Activated naive CD4-positive, alpha-beta T cell treated with anti-CD3 and anti-CD28 coated beads, Interleukin-2, amount 50 U/mL, for 16 hours (primary cell): ENCODE results near the gene USH1G.
"Not testable (repeated sequence)": the region's sequence is repeated elsewhere in the genome, so short reads cannot be mapped to it uniquely, and the experiment has no call there.

Experiments used
- DNase-seq: peaks from one replicate; pipeline ENCODE4 v3.0.0-alpha.2; 2020

Gene USH1G

DNA sequence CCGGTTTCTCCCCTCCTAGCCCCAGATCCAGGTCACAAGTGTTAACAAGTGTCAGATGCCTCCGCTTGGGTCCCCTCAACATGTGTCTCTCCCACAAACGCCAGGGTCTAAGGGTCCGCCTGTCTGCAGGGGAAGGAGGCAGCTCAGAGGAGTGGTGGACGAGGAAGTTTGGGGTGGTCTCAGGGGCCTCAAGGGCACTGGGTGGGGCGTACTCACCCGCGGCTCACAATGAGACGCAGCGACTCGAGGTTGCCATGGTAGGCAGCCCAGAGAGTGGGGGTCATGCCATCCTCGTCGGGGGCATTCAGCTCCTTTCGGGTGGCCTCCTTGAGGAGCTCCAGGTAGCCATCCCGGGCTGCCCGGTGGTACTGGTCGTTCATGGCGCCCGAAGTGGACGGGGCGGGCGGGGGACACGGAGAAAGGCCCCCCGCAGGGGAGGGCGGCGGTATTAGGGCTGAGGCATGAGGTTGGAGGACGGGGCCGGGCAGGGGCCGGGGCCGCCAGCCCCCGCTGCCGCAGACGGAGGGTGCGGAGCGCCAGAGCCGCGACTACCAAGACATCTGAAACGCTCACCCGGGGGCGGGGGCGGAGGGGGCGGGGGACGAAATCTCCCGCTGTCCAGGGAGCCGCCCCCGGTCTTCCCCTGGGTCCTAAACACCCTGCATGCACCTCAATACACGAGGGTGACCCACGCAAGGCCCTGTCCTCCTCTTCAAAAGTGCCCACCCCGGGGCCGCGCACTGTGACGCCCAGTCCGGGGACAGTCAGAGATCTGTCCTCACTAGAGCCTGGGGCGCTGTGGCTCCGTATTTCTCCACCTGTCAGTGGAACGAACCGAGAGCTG lies at the start of gene USH1G:
TSS of gene USH1G (minus strand) at position 562 of the 844 bp plus-strand sequence. CDS start at position 380, 182 bp downstream.
- DNase-seq = no peak

DNA sequence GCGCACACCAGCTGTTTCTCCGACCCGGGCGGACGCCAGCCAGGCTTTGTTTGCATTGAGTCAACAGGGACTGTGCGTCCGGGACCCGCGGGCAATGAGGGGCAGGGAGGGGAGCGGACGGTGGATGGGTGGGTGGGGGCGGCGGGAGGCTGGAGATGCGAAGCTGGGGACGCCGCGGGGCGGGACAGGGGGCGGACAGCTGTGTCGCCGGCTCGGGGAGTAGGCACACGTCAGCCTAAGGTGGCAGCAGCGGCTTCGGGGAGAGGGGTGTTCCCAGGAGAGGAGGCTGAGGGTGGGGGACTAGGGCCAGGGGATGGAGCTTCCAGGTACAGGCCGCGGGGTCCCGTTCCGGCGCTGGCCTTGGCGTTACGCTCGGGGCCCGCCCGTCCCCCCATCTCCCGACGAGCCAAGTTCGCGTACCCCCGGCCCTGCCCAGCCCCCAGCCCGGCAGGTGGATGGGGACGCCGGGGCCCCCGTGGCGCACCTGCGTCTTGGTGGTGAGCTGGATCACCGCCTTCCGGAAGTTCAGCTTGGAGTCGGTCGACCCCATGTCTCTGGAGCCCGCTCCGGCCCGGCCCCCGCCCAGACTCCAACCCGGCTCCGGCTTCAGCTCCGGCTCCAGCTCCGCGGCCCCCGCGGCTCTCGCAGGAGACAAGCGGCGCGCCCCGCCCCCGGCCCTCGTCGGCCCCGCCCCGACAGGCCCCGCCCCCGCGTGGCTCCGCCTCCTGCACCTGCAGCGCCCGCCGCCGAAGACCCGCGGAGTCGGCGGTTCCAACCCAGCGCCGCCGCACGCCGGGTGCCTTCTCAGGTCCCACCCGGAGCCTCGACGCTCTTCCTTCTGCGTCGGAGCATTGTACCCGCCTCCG lies 49.3 kb upstream of the USH1G start, which contains the start of gene HID1:
TSS of gene HID1 (minus strand) at position 653 of the 866 bp plus-strand sequence. CDS start at position 550, 103 bp downstream.
- peak; percentile 80 for DNase-seq

DNA sequence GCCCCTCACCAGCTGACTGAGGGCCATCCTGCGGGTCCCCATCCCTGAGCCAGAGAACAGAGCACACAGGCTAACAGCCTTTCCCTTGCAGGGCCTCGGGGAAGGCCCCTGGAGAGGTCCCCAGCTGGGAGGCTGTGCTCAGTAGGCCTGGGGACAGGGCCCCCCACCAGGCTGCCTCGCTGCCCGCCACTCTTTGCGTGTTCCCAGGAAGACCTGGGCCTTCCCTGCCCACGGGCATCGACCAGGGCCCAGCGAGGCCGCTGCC lies 48.7 kb upstream of the USH1G start:
- no peak for DNase-seq

DNA sequence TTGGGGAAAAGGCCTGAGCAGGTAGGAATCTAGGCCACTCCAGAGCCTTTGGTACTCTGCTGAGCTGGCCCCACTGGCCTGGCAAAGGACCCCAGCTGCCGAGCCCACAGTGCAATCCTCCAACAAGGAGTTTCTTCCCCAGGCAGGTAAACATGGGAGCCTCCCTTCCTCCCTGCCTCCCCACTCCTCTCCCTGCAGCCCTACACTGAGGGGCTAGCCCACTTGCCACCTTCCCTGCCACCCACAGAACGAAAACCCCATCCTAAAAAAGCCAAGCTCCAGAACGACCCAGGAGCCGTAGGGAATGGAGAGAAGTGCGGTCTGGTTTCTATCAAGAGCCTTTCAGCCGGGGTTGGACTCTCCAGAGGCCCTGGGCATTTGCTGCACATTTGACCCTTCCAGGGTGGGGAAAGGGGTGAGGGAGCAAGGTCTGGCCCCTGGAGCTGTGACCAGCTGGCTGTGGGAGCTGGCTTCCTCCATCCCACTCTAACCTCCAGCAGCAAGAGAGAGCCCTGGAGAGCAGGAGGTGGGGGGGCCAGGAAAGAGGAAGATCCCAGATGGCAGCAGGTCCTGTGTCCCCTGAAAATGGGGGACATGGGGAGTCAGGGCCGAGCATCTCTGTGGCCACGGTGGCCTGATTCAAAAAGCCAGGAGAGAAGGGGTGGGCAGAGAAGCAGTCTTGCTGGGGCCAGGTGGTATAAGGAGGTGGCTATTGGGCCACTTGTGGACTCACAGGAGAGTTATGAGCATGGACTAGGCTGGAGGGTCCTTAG lies 48.2 kb upstream of the USH1G start:
- DNase-seq = no peak

DNA sequence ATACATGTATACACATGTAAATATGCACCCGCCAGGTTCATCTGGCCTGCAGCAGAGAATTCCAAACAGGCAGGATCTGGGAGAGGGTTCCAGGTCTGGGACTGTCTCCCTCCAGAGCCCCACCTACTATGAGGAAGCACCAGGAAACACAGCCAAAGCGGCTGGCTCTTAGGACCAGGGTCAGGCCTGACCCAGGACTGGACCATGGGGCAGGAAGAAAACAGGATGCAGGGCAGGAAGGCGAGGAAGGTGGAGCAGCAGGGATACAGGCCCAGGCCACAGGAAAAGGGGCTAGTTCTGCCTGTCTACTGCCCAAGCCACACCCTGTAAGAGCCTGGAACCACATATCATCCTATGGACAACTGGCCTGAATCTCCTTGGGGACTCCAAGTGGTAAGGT lies 47.3 kb upstream of the USH1G start:
- no peak for DNase-seq

DNA sequence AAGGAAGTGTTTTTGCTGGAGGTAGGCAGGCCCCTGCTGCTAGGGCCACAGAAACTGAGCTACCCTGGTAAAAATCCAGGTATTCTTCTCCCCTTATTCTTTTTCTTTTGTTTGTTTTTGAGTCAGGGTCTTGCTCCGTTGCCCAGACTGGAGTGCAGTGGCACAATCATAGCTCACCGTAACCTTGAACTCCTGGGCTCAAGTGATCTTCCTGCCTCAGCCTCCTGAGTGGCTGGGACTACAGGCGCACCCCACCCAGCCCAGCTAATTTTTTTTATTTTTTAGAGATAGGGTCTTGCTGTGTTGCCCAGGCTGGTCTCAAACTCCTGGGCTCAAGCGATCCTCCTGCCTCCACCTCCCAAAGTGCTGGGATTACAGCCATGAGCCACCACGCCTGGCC lies 46.4 kb upstream of the USH1G start:
- DNase-seq = not testable (repeated sequence)

DNA sequence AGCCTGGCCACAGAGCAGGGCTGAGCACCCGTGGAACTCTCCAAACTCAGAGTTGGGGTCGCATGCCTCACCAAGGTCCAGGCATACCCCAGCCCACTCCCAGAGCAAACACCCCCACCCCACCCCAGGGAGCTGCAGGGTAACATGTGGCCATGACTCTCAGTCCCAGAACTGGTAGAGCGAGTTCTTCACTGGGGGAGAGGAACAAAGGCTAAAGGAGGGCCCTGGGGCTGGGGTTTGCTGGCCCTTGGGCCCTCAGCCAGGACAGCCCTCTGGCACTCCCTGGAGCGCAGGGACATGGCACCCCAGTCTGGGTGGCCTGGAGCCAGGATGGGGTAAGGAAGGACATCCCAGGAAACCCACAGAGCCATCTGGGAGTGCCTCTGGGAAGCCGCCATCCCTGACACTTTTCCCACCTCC lies 45.3 kb upstream of the USH1G start:
- no peak for DNase-seq

DNA sequence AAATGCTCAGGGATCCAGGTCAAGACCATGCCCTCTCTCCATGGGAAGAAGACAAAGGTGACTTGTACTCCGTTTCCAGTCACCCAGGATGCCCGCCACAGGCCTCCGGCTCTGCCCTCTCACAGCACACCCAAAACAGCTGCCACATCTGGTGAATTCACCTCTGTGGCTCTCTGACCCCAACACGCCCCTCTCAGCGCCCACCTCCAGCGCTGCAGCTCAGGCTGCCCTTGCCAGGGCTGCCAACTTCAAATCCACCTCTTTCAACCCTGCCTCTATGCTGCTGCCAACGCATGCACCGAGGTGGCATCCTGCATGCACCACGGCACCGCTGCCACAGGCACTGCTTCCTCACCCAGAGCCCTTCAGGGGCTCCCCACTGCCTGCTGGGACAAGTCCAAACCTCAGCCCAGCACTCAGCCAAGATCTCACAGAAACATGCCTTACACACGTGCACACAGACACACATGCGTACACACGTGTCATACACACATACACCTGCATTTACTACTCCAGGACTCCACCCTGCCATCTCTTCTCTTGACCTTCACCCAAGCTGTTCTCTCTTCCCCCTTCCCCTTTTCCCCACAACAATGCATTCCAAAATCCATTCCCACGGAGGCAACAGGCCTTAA lies 42.0 kb upstream of the USH1G start:
- DNase-seq = no peak

DNA sequence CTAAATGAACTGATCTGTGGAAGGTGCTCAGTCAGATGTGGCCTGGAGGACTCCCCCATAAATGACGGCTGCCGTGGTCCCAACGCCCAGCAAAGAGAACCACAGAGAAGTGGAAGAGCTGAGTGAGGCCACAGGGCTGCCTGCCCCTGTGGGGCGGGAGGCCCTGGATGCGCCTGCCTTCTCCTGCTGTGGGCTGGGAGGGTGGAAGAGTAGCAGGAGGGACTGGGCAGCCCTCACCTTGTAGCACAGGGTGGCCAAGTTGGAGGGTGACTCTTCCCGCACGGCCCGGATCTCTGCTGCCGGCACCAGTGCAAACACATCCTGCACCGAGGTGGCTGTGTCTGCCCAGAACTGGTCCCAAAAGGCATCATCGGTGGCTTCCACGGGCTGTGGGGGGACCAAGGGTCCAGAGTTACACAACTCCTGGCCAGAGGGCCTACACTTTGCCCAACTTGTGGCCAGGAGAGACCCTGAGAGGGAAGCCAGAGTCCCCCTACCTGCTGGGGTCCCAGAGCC lies 41.2 kb upstream of the USH1G start:
- no peak for DNase-seq

DNA sequence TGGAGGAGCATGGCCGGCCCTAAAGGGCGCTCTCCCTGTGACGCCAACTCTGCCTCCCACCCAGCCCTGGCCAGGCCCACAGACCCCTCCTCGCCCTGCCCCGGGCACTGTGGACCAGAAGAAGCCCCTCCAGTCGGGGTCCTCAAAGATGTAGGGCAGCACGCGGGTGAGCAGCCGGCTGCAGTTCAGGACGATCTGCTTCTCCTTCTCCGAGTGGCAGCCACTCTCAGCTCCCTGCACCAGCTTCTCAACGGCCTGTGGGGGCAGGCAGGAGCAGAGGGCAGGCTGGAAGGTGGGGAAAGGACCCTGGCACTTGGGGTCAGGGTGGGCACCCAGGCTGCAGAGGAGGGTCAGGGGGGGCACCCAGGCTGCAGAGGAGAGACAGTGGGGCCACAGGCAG lies 40.6 kb upstream of the USH1G start:
- no peak for DNase-seq

DNA sequence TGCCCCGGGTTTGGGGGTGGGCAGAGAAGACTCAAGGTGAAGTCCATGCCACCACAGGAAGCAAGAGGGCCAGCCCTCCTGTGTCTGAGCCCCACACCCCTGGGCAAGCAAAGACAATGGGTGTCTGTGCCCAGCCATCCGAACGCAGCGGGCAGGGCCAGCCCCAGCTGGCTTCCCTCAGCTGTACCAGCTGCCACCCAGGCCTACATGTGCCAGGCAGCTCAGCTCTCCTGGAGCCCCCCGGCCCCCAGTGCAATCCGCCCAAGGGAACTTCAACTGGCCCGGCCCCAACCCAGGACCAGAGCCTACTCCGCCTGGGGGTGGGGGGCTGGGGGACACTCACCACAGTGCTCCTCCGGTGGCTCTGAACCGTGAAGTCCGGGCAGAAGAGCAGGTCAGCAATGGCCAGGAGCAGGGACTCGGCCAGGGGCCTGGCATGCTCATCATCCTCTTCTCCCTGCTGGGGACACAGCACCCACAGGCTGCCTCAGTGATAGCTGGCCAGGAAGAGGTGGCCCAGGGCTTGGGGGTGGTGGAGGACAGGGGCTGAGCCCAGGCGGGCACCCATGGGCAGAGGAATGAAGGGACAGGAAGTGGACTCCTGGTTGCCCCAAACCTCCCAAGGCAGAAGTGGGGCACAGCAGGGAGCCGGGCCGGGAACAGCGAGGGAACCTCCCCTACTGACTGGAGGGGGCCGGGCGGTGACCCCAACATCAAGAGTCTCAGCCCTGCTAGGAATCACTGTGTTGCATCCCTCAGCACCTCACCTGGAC lies 39.8 kb upstream of the USH1G start:
- no peak for DNase-seq

DNA sequence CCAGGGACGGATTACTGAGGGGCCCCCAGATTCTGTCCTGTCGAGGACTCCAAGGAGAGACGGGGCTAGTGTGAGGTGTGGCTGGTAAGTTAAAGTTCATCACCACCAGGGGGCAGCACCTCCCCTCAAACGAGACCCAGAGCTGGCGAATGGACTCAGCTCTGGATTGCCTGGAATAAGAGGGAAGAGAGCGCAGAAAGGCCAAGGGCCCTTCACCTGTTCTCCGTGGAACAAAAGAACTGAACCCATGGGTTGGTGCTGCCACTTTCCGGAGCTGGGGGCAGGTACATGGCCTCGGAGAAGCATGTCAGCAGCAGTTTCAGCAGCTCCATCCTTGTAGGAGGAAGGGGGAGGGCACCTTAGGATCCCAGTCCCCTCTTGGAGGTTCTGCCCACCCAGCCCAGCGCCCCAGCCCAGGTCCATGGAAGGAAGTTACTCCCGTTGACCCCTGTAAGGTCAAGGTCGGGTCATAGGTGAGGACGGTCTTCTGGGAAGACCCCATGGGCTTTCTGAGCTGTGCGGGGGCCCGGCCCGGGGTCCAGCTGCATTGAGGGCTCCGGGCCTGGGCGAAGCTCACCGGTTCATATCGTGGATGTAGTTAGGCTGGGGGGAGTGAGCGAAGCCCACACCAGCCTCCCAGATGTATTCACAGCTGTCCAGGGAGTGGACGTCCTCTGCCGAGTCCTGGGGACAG lies 38.7 kb upstream of the USH1G start:
- DNase-seq = peak; percentile 82

DNA sequence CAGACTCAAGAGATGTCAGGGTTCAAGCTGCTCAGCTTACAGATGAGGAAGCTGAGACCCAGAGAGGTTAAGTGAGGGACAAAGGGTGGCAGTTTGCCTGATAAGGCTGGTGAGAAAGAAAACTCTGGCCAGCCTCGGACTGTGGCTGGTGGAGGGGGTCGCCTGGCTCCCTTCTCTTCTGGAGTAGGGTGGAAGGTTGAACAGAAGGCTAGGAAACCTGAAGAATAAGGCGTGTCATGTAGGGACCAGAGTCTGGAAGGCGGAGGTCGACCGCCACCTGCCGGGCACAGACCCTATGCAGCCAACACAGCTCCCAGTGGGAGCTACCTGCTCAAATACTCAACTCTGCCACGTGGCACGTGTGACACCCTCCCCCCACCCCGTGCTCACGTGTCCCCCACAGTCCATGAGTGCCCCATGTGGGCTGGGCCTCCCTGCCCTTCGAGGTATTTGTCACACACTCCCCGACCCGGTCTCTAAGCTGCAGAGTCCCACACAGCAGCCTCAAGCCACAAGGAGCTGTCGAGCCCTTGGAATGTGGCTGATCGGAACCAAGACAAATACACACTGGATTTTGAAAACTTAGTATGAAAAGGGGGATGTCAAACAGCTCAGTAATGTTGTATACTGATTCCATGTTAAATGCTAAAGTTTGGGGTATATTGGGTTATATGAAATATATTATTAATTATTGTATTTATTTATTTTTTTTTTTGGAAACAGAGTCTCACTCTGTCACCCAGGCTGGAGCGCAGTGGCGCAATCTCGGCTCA lies 37.7 kb upstream of the USH1G start:
- DNase-seq = peak; percentile 55

DNA sequence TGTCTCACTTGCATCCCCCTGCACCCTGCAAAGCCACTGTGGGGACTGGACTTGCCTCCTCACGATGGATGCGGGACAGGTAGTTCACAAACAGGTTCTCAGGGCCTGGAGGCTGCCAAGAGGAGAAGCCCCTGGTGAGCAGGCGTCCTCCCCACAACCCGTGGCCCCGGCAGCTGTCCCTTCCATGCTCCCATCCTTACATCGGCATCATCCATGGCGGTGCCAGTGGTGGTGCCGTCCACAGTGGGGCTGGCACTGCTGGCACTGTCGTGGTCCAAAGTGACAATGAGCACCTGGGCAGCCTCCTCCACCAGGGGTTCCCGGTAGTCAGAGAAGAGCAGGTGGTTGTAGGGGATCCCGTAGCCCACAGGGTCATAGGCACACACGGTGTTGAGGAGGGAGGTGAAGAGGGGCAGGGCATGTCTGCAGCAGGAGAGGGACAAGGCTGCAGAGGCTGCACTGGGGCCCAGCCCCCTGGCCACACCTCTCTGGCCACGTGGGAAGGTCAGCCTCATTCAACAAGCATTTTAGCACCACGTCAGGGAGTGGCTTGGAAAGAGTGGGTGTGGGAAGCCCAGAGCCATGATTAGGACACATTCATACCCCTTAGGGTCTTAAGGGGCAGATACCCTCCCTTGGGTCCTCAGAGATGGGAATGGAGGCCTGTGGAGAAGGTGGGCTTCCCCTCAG lies 36.9 kb upstream of the USH1G start:
- DNase-seq = no peak

DNA sequence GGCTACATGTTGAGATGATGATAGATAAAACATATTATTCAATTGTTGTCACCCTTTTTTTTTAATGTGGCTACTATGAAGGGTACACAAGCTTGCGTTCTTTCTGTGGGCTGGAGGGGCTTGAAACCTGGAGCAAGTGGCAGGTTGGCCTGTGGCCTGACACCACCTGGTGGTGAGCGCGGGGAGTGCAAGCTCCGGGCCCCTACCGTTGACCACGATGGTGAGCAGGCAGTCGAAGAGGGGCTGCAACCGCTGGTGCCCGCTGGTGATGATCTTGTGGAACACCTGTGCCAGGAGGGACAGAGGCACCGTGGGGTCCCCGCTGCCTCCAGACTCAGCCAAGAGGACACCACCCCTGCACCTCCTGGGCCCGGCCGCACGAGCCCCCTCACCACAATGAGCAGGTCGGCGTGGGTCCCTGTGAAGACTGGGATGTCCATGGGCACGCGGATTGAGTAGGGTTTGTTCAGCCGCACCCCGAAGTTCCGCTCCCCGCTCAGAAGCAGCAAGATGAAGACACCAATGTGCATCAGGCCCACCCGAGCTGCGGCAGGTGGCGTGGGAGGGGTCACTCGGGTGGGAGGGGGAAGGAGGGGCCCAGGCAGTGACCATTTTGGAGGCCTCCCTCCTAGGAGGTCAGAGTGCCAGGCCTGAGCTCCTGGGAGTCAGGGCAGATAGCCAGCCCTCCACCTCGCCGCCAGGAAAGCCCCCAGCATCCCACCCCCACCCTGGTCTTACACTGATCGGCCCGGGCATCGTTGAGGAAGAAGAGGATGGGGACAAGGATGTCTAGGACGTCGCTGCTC lies 35.1 kb upstream of the USH1G start:
- peak; percentile 80 for DNase-seq

DNA sequence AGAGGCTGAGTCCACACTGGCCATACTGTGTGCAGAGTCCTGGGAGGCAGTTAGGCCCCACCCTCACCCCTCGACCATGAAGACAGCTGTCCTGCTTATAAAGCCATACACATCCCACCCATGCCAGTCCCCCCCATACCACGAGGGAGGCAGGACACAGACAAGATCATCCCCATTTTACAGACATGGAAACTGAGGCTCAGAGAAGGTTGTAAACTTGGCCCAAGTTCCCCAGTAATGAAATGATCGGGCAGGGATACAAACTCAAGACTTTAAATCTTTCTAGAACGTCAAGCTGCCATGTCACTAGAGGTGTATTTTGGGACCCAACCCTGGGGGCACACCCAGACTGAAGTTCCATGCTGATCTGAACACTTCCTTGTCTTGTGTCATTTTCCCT lies 33.0 kb upstream of the USH1G start:
- DNase-seq = no peak

DNA sequence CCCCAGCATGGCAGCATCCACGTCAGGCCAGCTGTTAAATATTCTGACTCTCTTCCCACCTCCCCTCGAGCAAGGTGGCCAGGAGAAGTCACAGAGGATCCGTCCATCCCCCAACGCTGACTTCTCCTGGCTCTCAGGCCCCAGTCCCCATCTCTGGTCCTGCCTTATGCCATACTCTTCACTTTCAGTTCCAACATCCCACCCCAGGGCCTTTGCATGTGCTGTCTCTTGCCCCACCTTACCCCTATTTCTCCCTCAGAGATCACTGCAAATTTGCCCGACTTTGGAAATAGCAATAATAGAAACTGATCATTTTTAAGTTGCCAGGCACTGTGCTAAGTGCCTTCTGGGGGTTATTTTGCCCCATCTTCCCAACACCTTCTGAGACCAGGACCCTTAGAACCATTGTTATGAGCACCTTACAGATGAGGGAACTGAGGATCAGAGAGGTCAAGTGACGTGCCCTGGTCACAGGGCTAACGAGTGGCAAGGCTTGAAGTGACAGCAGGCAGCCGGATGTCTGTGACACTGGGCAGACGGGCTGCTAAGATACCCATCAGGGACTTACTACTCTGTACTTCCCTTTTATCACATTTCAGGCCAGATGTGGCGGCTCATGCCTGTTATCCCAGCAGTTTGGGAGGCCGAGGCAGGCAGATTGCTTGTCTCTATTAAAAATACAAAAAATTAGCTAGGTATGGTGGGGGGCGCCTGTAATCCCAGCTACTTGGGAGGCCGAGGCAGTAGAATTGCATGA lies 31.8 kb upstream of the USH1G start:
- no peak for DNase-seq

DNA sequence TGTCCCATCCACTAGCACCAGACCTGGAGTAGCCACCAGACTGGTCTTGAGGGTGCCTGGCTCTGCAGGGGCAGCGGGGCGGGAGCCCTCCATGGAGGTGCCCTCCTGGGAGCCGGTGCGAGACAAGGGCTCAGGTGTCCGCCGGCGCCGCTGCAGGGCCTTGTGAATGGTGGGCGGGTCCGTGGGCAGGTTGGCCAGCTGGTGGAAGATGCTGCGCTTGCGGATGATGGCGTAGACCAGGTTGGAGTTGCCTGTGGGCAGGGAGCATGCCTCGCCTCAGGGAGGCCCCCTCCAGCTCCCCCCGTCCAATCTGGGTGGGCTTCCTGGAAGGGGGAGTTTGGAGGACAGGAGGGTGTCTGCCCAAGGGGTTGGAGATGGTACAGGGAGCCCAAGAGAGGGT lies 31.1 kb upstream of the USH1G start:
- no peak for DNase-seq
